ENCODE data around the gene NNAT. TPM values are rescaled to one million over a fixed set of nuclear protein-coding genes. Genes with fewer than 3 reads are reported as not detected.

The NNAT gene
- total RNA-seq, 1 experiment from 2014 or later: 43.1 TPM

DNA sequence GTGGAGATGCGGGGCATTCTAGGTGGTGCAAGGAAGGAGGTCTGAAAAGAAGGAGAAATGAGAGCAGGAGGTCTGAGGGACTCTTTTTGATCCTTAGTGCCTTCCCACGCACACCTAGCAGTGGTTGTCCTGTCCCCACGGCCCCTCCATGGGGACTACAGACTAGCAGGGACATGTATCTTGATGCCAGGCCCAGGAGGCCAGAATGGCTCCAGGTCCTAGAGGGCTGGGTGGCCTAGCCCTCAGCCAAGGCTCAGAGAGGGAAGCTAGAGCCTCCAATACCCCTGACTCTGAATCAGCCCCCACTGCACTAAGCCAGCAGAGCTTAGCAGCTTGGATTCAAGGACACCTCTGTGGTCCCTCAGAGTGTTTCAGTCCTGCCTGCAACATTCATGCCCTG is 23.3 kb downstream of the NNAT start:
- Histone ChIP-seq H3K27me3 (ENCODE audit: insufficient read depth, low read length) (no peaks in the 10 kb centered on the region), H2AFZ (ENCODE audit: low read length) (no peak overlapping the region), H4K8ac (replicated peaks; ENCODE audit: insufficient read length, low read depth, low read length) (no peak overlapping the region), H2AK5ac (ENCODE audit: insufficient read length, low read length) (no peak overlapping the region), H3K9me3 (ENCODE audit: control insufficient read depth, low read depth, low read length) (no peaks in the 10 kb centered on the region), H3K18ac (ENCODE audit: insufficient read length, low read depth, low read length) (no peak overlapping the region), H3K4me2 (ENCODE audit: insufficient read depth, insufficient read length, low read length) (no peak overlapping the region), H2BK5ac (ENCODE audit: insufficient read length, low read length) (no peak overlapping the region), H3K23me2 (ENCODE audit: insufficient read length, low read depth, low read length, poor library complexity, severe bottlenecking) (no peaks in the 10 kb centered on the region), H2BK15ac (ENCODE audit: low read depth, low read length) (no peak overlapping the region), H4K20me1 (ENCODE audit: control insufficient read depth, insufficient read depth, insufficient read length) (no peaks in the 10 kb centered on the region), H2BK20ac (ENCODE audit: low read depth, low read length, poor library complexity, severe bottlenecking) (no peak overlapping the region), H3K4me1 (ENCODE audit: insufficient read depth, low read length) (no peaks in the 10 kb centered on the region), H3K79me1 (ENCODE audit: insufficient read depth, low read depth, low read length, poor library complexity, severe bottlenecking) (no peaks in the 10 kb centered on the region), H4K91ac (ENCODE audit: insufficient read length, low read depth, low read length) (no peak overlapping the region), H3K23ac (ENCODE audit: insufficient read length, low read depth, low read length) (no peak overlapping the region), H2BK120ac (ENCODE audit: low read depth, low read length, poor library complexity, severe bottlenecking) (no peak overlapping the region), H3T11ph (ENCODE audit: low read length) (no peak overlapping the region), H3K9ac (ENCODE audit: extremely low read depth, insufficient read length, low read length) (no peak overlapping the region), H3K79me2 (ENCODE audit: insufficient read depth, low read length) (no peaks in the 10 kb centered on the region), H3K14ac (ENCODE audit: insufficient read depth, low read length) (no peak overlapping the region), H2BK12ac (ENCODE audit: insufficient read length, low read depth, low read length) (no peak overlapping the region), H3K56ac (ENCODE audit: insufficient read length, low read depth, low read length) (no peak overlapping the region), H4K5ac (ENCODE audit: insufficient read length, low read depth, low read length) (no peak overlapping the region), H3K27ac (ENCODE audit: insufficient read length, low read depth, low read length) (no peak overlapping the region), H3K4ac (ENCODE audit: low read depth, low read length) (no peak overlapping the region)
- no CpG with 5 or more reads among the region's 3 CpGs for WGBS (ENCODE audit: extremely low coverage, insufficient read length, low lambda C conversion rate)
- H3K4me1 Mint-ChIP-seq: peaks cover 5 to 7% of the 10 kb centered on the region in 2 experiments; a peak in 3 of 4 replicates
- no peak overlapping the region for H3K27ac Mint-ChIP-seq
- H3K9me3 Mint-ChIP-seq: peaks cover under 1% of the 10 kb centered on the region in 2 experiments; a peak in 3 of 5 replicates
- H3K36me3 Mint-ChIP-seq (ENCODE audit: insufficient read depth in 1 of 3, low read depth in 3 of 3): peaks cover 0 to under 1% (median 0%) of the 10 kb centered on the region in 3 experiments; a peak in 3 of 7 replicates
- DNase-seq: peak; percentile 14
- TF ChIP-seq, protein P1, sequence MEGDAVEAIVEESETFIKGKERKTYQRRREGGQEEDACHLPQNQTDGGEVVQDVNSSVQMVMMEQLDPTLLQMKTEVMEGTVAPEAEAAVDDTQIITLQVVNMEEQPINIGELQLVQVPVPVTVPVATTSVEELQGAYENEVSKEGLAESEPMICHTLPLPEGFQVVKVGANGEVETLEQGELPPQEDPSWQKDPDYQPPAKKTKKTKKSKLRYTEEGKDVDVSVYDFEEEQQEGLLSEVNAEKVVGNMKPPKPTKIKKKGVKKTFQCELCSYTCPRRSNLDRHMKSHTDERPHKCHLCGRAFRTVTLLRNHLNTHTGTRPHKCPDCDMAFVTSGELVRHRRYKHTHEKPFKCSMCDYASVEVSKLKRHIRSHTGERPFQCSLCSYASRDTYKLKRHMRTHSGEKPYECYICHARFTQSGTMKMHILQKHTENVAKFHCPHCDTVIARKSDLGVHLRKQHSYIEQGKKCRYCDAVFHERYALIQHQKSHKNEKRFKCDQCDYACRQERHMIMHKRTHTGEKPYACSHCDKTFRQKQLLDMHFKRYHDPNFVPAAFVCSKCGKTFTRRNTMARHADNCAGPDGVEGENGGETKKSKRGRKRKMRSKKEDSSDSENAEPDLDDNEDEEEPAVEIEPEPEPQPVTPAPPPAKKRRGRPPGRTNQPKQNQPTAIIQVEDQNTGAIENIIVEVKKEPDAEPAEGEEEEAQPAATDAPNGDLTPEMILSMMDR (conservative IDR thresholded peaks at IDR 0.05): no peak
- no peak overlapping the region; a peak in 1 of 5 replicates for H3K4me3 Mint-ChIP-seq
- no peaks in the 10 kb centered on the region; the same call in 1 of the 2 replicates for H3K27me3 Mint-ChIP-seq (ENCODE audit: low read depth)
